Measurements from ENCODE around the gene MTCL1. TPM values are rescaled to one million over a fixed set of nuclear protein-coding genes. Genes with fewer than 3 reads are reported as not detected.

MTCL1 gene
- total and polyA plus RNA-seq, 10 of the 15 experiments (the other 5 are each of a cell fraction or from before 2014, with no cell fraction given): 0.03 to 0.36 (median 0.13) TPM; not detected in 4

- no peak for TF ChIP-seq E4F1 (IDR thresholded peaks at IDR 0.05; ENCODE audit: borderline replicate concordance, partially characterized antibody)
Observed at GRCh38 chr18:8831531-8831930, 126.2 kb downstream of the MTCL1 start (continued).

- 8% methylated on average over 2 of the region's 2 CpGs for WGBS (ENCODE audit: insufficient coverage, insufficient replicate concordance, low lambda C conversion rate, missing lambda C conversion rate)
- Histone ChIP-seq H4K20me1 (ENCODE audit: control insufficient read depth, insufficient read depth) (no peaks in the 10 kb centered on the region), H3K9me3 (replicated peaks; ENCODE audit: control insufficient read depth, insufficient read depth, low read length) (no peaks in the 10 kb centered on the region; the same call in 2 of the 3 replicates), H3K27ac (ENCODE audit: control insufficient read depth, insufficient read depth) (no peak overlapping the region), H2AFZ (ENCODE audit: control insufficient read depth, low read depth, low read length) (no peak overlapping the region), H3K4me1 (ENCODE audit: control insufficient read depth, insufficient read depth, low read length) (no peaks in the 10 kb centered on the region), H3K4me3 (no peak overlapping the region), H3K79me2 (ENCODE audit: control insufficient read depth, insufficient read depth, low read length) (no peaks in the 10 kb centered on the region), H3K27me3 (replicated peaks in 1 of 2; ENCODE audit: control insufficient read depth in 2 of 2, insufficient read depth in 2 of 2, low read length in 1 of 2) (peaks cover 1 to 3% of the 10 kb centered on the region in 2 experiments; a peak in 1 of 4 replicates), H3K4me2 (ENCODE audit: control insufficient read depth, insufficient read depth) (no peak overlapping the region), H3K36me3 (ENCODE audit: control insufficient read depth in 2 of 2, insufficient read depth in 2 of 2, low read length in 1 of 2) (no peaks in the 10 kb centered on the region), H3K9ac (ENCODE audit: control insufficient read depth, insufficient read depth, low read length) (no peak overlapping the region)
- no TSS peak for BruUV-seq (replicated peaks)
- ChIA-PET SMC1A (ENCODE audit: uncharacterized antibody, unreplicated experiment) (no interaction called here), RAD21 (ENCODE audit: unreplicated experiment) (no interaction called here), CTCF (no interaction called here), POLR2A (no interaction called here)
- ATAC-seq (no peak), FAIRE-seq (no peak), DNase-seq (ENCODE audit: low read depth, low spot score) (no peak)
- intact Hi-C loops (cut with micrococcal nuclease; ENCODE audit: unreplicated experiment) (no loop called here), in situ Hi-C loops (cut with MboI) (loop anchor here (25.0 kb wide), 2 partner anchors 129 to 1479 kb away; no protein-coding TSS in a partner anchor)
- no peak for TF ChIP-seq CBX3 (IDR thresholded peaks at IDR 0.05; ENCODE audit: borderline replicate concordance, low read depth)
- no peak for TF ChIP-seq SPI1 (IDR thresholded peaks at IDR 0.05; ENCODE audit: borderline replicate concordance, insufficient read depth, low read depth, low read length)
- TF ChIP-seq POLR2AphosphoS2 (IDR thresholded peaks at IDR 0.05; ENCODE audit: low read depth, low read length): no peak
- TF ChIP-seq IKZF1 (conservative IDR thresholded peaks at IDR 0.05): no peak
- TF ChIP-seq KDM1A (IDR thresholded peaks at IDR 0.05; ENCODE audit: borderline replicate concordance): no peak
- TF ChIP-seq ATF7 (IDR thresholded peaks at IDR 0.05; ENCODE audit: low read depth): no peak
- TF ChIP-seq NR2C2 (IDR thresholded peaks at IDR 0.05; ENCODE audit: borderline replicate concordance, control insufficient read depth, insufficient read length, low read depth): no peak
- TF ChIP-seq ETV6 (conservative IDR thresholded peaks at IDR 0.05 in 1 of 2, IDR thresholded peaks at IDR 0.05 in 1 of 2; ENCODE audit: borderline replicate concordance in 1 of 2, low read depth in 1 of 2): no peak
- TF ChIP-seq CREB1 (IDR thresholded peaks at IDR 0.05; ENCODE audit: low read depth): no peak
- no peak for TF ChIP-seq TARDBP (IDR thresholded peaks at IDR 0.05; ENCODE audit: borderline replicate concordance)
- no peak for TF ChIP-seq TBL1XR1 (IDR thresholded peaks at IDR 0.05; ENCODE audit: low read depth, low read length)
- TF ChIP-seq ELK1 (IDR thresholded peaks at IDR 0.05; ENCODE audit: low read depth, low read length): no peak
- TF ChIP-seq RAD51 (IDR thresholded peaks at IDR 0.05): no peak
- TF ChIP-seq CEBPB (IDR thresholded peaks at IDR 0.05; ENCODE audit: borderline replicate concordance in 1 of 2, low read depth in 2 of 2, low read length in 2 of 2): no peak
- no peak for TF ChIP-seq BACH1 (IDR thresholded peaks at IDR 0.05; ENCODE audit: borderline replicate concordance)
- TF ChIP-seq ZSCAN29 (IDR thresholded peaks at IDR 0.05): no peak
Observed at GRCh38 chr18:8833480-8833879, 128.1 kb downstream of the MTCL1 start.

Data from GM12878 (cell line).